Activated CD8-positive, alpha-beta memory T cell treated with anti-CD3 and anti-CD28 coated beads for 4 hours (primary cell): ENCODE data around the gene AKT1.
"Not testable (repeated sequence)": the region's sequence is repeated elsewhere in the genome, so short reads cannot be mapped to it uniquely, and the experiment has no call there.

Source experiments
- DNase-seq, 2 donors: peaks; one replicate each; pipeline ENCODE4 v3.0.0-alpha.2; 2020; ENCODE audit warnings: low read depth in 2 of 2

AKT1 gene

DNA sequence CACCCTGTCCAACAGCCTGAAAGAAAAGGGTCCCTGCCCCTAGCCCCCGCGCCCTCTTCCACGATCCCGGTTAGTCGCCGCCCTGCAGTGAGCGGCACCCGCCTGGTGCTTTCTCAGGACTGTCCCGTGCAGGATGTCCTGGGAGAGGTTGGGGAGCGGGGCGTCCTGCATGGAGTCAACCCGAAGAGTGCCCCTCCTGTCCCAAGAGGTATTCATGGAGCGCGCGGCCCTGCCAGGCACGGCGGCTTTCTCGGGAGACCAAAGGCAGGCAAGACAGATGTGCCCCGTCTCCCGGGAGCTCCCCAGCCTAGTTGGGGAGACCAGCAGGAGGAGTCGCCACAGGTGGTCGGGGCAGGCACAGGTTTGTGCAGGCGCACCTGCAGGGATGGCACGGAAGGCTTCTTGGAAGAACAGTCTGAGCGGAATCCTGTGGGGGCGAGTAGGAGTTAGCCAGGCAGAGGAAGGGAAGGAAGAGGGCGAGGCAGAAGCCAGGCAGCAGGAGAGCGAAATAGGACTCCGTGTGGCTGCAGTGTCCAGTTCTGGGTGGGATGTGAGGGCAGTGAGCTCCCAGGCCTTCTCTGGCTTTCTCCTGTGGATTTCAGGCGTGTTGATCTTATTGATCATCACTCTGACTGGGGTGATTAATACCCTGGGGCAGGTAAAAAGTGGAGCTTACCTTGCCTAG lies 41.9 kb downstream of the AKT1 start:
- no peak for DNase-seq

- peak; percentile 99 for DNase-seq
Observed at GRCh38 chr14:104752735-104753527, 42.6 kb downstream of the AKT1 start, which contains the start of gene SIVA1. SIVA1 (plus strand) TSS chr14:104753147; CDS start chr14:104753202, 55 bp downstream.

- no peak for DNase-seq
Observed at GRCh38 chr14:104752423-104752734, 43.2 kb downstream of the AKT1 start.

DNA sequence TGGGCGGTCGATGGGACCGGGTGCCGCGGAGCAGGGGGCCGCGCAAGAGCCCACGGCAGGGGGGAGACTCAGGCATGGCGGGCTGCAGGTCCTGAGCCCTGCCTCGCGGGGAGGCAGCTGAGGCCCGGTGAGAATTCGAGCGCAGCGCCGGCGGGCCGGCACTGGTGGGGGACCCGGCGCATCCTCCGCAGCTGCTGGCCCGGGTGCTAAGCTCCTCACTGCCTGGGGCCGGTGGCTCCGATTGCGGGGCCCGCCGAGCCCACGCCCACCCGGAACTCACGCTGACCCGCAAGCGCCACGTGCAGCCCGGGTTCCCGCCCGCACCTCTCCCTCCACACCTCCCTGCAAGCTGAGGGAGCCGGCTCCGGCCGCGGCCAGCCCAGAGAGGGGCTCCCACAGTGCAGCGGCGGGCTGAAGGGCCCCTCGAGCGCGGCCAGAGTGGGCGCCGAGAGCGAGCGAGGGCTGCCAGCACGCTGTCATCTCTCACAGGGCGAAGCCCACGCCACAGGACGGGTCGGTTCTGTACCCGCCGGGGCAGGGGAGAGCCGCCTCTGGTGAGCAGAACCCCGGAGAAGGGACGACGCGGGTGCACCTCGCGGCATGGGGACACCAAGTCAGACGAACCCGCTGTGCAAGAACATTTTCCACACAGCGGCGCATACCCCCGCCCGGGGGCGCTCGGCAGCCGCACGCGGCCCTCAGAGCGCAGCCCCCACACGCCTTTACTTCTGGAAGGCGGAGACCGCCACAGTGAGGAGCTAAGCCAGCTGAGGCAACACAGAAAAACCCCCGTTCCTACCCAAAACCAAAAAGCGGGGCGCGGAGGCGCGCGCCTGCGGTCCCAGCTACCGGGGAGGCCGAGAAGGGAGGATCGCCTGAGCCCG lies 43.8 kb downstream of the AKT1 start:
- DNase-seq = no peak

GRCh38 chr14:104750753-104751057 lies 44.8 kb downstream of the AKT1 start:
- not testable (repeated sequence) for DNase-seq

- DNase-seq = no peak
Observed at GRCh38 chr14:104750056-104750752, 45.3 kb downstream of the AKT1 start.

GRCh38 chr14:104749111-104749649 lies 46.4 kb downstream of the AKT1 start:
- no peak for DNase-seq

DNA sequence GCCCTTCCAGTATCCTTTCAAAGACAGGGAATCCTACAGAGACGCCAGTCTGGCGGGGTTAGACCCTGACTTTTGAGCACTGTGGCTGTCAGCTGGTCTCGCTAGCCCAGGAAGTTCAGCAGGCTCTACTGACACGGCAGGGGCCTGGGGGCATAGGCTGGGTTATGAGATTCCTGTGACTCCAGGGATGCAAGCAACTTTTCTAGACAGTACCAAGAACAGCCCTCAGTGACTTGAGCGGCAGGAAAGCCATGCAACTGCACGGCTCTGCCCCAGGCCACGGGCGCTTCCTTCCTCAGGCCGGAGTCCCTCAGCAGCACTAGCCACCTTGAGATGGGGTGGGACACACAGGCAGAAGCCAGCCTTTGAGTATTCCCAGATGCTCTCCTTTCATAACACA lies 47.7 kb downstream of the AKT1 start:
- DNase-seq = no peak

DNA sequence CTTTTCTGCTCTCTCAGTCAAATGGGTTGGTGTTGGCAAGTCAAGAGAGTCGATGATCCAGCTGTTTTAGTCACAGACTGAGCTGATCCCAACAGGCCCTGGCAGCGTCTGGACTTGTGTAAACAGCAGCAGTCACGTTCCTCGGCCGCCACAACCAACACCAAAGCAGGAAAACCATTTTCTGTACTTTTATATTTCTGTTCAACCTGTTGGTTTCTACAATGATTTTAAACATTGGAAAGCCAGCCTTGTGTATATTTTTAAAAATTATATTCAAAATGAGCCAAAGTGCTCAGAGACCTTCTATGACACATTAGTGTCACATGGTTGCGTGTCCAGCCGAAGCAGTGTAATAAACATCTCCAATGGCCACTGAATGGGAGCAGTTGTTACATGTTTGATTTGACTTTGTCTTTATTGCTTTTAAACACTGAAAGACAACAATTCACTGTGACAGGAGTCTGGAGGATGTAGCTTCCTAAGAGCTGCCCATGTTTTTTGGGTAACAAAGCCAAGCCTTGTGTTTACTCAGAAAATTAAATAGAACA lies 48.5 kb downstream of the AKT1 start:
- DNase-seq = no peak

DNA sequence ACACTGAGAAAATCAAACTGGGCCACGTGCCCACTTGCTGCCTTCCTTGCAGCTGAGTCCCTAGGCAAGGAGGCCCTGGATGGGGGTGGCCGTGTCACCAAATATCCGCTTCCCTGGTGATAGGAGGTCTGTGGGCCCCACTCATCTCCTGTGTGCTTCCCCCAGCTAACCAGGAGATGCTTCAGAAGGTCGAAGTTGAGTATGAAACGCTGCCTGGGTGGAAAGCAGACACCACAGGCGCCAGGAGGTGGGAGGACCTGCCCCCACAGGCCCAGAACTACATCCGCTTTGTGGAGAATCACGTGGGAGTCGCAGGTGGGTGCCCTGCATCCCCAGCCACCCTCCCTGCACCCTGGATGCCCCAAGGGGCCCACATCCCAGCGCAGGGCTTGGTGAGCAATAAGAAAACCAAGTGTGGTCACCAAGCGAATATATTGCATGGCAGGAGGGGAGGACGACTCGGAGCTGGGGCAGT lies 49.4 kb downstream of the AKT1 start:
- no peak for DNase-seq

DNA sequence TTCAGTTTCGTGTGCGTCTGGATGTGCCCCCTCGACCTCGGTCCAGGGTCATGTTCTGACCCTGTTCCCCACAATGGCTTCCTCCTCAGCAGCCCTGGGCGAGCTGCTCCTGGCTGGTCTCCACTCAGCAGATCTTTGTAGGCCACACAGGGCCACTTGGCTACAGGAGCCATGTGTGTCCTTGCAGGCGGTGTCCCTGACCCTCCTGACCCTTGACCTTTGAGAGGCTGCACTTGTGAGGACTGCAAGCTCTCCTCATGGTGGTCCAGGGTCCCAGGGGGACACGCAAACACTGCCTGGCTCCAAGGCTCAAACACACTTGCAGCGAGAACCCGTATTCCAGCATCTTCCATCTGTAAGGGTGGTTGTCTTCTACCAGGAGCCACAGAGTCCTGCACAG lies 50.1 kb downstream of the AKT1 start:
- no peak for DNase-seq

DNA sequence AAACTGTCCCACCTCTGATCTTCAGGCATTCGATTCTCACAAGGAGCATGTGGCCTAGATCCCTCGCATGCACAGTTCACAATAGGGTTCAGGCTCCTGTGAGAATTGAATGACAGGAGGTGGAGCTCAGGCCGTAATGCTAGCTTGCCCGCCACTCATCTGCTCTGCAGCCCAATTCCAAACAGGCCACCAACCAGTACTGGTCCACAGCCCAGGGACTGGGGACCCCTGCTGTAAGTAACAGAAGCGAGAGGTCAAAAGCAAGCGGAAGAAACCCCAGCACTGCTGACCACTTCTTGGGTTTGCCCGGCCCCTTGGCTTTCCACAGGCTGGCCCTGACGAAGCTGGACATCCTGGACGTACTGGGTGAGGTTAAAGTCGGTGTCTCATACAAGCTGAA lies 51.1 kb downstream of the AKT1 start:
- DNase-seq = no peak

- no peak for DNase-seq
Observed at GRCh38 chr14:104743461-104744380, 51.8 kb downstream of the AKT1 start.

- no peak for DNase-seq
Observed at GRCh38 chr14:104742586-104743455, 52.7 kb downstream of the AKT1 start.

DNA sequence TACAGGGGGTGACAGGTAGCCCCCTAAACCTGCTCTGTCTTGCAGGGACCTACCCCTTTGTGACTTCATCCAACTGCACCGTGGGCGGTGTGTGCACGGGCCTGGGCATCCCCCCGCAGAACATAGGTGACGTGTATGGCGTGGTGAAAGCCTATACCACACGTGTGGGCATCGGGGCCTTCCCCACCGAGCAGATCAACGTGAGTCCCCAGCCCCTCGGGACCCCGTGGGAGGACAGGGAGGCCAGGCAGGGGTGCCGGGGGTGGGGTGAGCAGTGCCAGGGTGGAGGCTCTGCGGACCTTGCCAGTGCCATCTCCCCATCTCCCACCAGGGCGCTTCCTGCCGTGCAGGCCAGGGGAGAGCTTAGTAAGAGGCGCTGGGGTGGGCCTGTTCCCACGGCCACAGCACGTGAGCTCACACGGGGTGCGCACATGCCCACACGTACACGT lies 53.7 kb downstream of the AKT1 start:
- no peak for DNase-seq

- no peak for DNase-seq
Observed at GRCh38 chr14:104741108-104741802, 54.3 kb downstream of the AKT1 start.

GRCh38 chr14:104739546-104740516 lies 55.7 kb downstream of the AKT1 start:
- no peak for DNase-seq
